OCI-LY1 (cell line): ENCODE data around the gene ERCC1.

Source experiments
- H2AFZ ChIP-seq: fragments of 200-600 bp; sonication (generic), shearing (Covaris generic); 2 replicates; pipeline ENCODE4 v1.6.0; 2014; ENCODE audit warnings: antibody characterized with exemption, mild to moderate bottlenecking, low read length
- H3F3A ChIP-seq: fragments of 200-600 bp; sonication (generic), shearing (Covaris generic); 2 replicates; pipeline ENCODE4 v1.6.0; 2014; ENCODE audit warnings: mild to moderate bottlenecking, antibody characterized with exemption, low read length, moderate library complexity; ENCODE audit not compliant: insufficient read depth
- H3K27ac ChIP-seq: fragments of 200-600 bp; sonication (generic); 2 replicates; pipeline ENCODE4 v1.5.1; 2014; ENCODE audit warnings: low read length, mixed run types, mild to moderate bottlenecking, low read depth; ENCODE audit not compliant: poor library complexity, severe bottlenecking
- H3K27me3 ChIP-seq: fragments of 200-600 bp; sonication (generic); 2 replicates; pipeline ENCODE4 v1.6.0; 2014; ENCODE audit warnings: antibody characterized with exemption, mild to moderate bottlenecking, low read length, moderate library complexity; ENCODE audit not compliant: insufficient read depth
- H3K36me3 ChIP-seq: fragments of 200-600 bp; sonication (generic); 2 replicates; pipeline ENCODE4 v1.6.1; 2014; ENCODE audit warnings: mild to moderate bottlenecking, antibody characterized with exemption, low read length, moderate library complexity, mixed read lengths; ENCODE audit not compliant: insufficient read depth
- H3K4me1 ChIP-seq: fragments of 200-600 bp; sonication (generic); 2 replicates; pipeline ENCODE4 v1.5.1; 2014; ENCODE audit warnings: mild to moderate bottlenecking, low read length, moderate library complexity; ENCODE audit not compliant: insufficient read depth, severe bottlenecking
- H3K4me2 ChIP-seq: fragments of 200-600 bp; sonication (generic), shearing (Covaris generic); 2 replicates; pipeline ENCODE4 v1.6.1; 2014; ENCODE audit warnings: low read length
- H3K4me3 ChIP-seq: fragments of 200-600 bp; sonication (generic); 2 replicates; pipeline ENCODE4 v1.5.1; 2014; ENCODE audit warnings: low read length, low read depth, mild to moderate bottlenecking, mixed read lengths; ENCODE audit not compliant: poor library complexity, severe bottlenecking
- H3K79me2 ChIP-seq: fragments of 200-600 bp; shearing (Covaris generic); 2 replicates; pipeline ENCODE4 v1.6.1; 2016; ENCODE audit warnings: mixed run types, low read length, mixed read lengths; ENCODE audit not compliant: insufficient read depth
- H3K9ac ChIP-seq: fragments of 200-600 bp; sonication (generic), shearing (Covaris generic); 2 replicates; pipeline ENCODE4 v1.6.1; 2014; ENCODE audit warnings: mild to moderate bottlenecking, low read length, mixed read lengths
- H3K9me2 ChIP-seq: fragments of 200-600 bp; sonication (generic), shearing (Covaris generic); 2 replicates; pipeline ENCODE4 v1.6.1; 2014; ENCODE audit warnings: low read depth, mild to moderate bottlenecking, low read length, mixed read lengths
- H3K9me3 ChIP-seq: fragments of 200-600 bp; shearing (Covaris generic); 2 replicates; pipeline ENCODE4 v1.6.1; 2014; ENCODE audit warnings: low read length, mixed read lengths
- H4K20me1 ChIP-seq: fragments of 200-600 bp; sonication (generic), shearing (Covaris generic); 2 replicates; pipeline ENCODE4 v1.6.0; 2016; ENCODE audit warnings: mild to moderate bottlenecking, low read length; ENCODE audit not compliant: insufficient read depth
- CTCF ChIP-seq: fragments of 200-600 bp; sonication (generic), shearing (Covaris generic); IDR thresholded peaks from 2 replicates; pipeline ENCODE4 v1.5.1; 2017; ENCODE audit warnings: mild to moderate bottlenecking, antibody characterized with exemption, low read length, moderate library complexity, mixed read lengths
- EZH2 ChIP-seq: fragments of 200-600 bp; sonication (generic), shearing (Covaris generic); IDR thresholded peaks from 2 replicates; pipeline ENCODE4 v1.8.0; 2017; ENCODE audit warnings: borderline replicate concordance, mixed run types, mild to moderate bottlenecking, antibody characterized with exemption, low read length, moderate library complexity, mixed read lengths

ERCC1 gene

GRCh38 chr19:45419895-45420294 is 3.8 kb downstream of the ERCC1 start:
- H2AFZ ChIP-seq: no peak overlapping the region
- peaks cover 43% of the 10 kb centered on the region for H3K4me1 ChIP-seq
- H3K4me2 ChIP-seq: peak overlapping the region; percentile 48
- TF ChIP-seq CTCF (no peak), EZH2 (no peak)
- H3K27me3 ChIP-seq: no peaks in the 10 kb centered on the region
- H3K27ac ChIP-seq: peak overlapping the region; percentile 75
- no peaks in the 10 kb centered on the region for H3K79me2 ChIP-seq
- no peak overlapping the region for H3K4me3 ChIP-seq
- no peaks in the 10 kb centered on the region for H3K9me3 ChIP-seq
- H3K36me3 ChIP-seq: peaks cover 14% of the 10 kb centered on the region; the same call in 1 of the 2 replicates
- H3F3A ChIP-seq: no peaks in the 10 kb centered on the region
- no peak overlapping the region; the same call in 1 of the 2 replicates for H3K9ac ChIP-seq
- no peaks in the 10 kb centered on the region for H4K20me1 ChIP-seq
- H3K9me2 ChIP-seq: no peaks in the 10 kb centered on the region

GRCh38 chr19:45419396-45419795 is 4.3 kb downstream of the ERCC1 start:
- Histone ChIP-seq H3K4me1 (peaks cover 40% of the 10 kb centered on the region), H3F3A (no peaks in the 10 kb centered on the region), H3K4me2 (peak overlapping the region; percentile 48), H3K9me2 (no peaks in the 10 kb centered on the region), H3K36me3 (peaks cover 19% of the 10 kb centered on the region; the same call in 1 of the 2 replicates), H4K20me1 (no peaks in the 10 kb centered on the region), H3K4me3 (peak overlapping the region; percentile 3), H3K27me3 (no peaks in the 10 kb centered on the region), H3K27ac (peak overlapping the region; percentile 75), H2AFZ (no peak overlapping the region), H3K9ac (no peak overlapping the region; the same call in 1 of the 2 replicates), H3K79me2 (no peaks in the 10 kb centered on the region), H3K9me3 (no peaks in the 10 kb centered on the region)
- no peak for TF ChIP-seq EZH2
- TF ChIP-seq CTCF: no peak

GRCh38 chr19:45418802-45419201 is 4.9 kb downstream of the ERCC1 start:
- H3K4me3 ChIP-seq: peak overlapping the region; percentile 3
- peaks cover 25% of the 10 kb centered on the region; the same call in 1 of the 2 replicates for H3K36me3 ChIP-seq
- no peak overlapping the region for H2AFZ ChIP-seq
- no peaks in the 10 kb centered on the region for H4K20me1 ChIP-seq
- no peaks in the 10 kb centered on the region for H3K27me3 ChIP-seq
- no peaks in the 10 kb centered on the region for H3F3A ChIP-seq
- TF ChIP-seq CTCF (no peak), EZH2 (no peak)
- H3K9ac ChIP-seq: no peak overlapping the region; the same call in 1 of the 2 replicates
- no peaks in the 10 kb centered on the region for H3K9me3 ChIP-seq
- peak overlapping the region; percentile 75 for H3K27ac ChIP-seq
- H3K79me2 ChIP-seq: no peaks in the 10 kb centered on the region
- H3K4me2 ChIP-seq: peak overlapping the region; percentile 48
- no peaks in the 10 kb centered on the region for H3K9me2 ChIP-seq
- peaks cover 34% of the 10 kb centered on the region for H3K4me1 ChIP-seq
